HG02759 (cell line): ENCODE results near the gene DDAH2.

Experiments
- ATAC-seq: cut with Tn5 transposase; IDR thresholded peaks from one replicate; pipeline ENCODE4 v1.9.1; 2021; ENCODE audit warnings: mild to moderate bottlenecking, moderate library complexity; ENCODE audit not compliant: unreplicated experiment

DDAH2 gene

GRCh38 chr6:31733734-31734133 lies 4.6 kb upstream of the DDAH2 start:
- no peak for ATAC-seq

- no peak for ATAC-seq
Measured at GRCh38 chr6:31732029-31732428, 2.9 kb upstream of the DDAH2 start.

GRCh38 chr6:31730631-31731086 lies 1.6 kb upstream of the DDAH2 start:
- ATAC-seq, result no peak

GRCh38 chr6:31729979-31730630 lies 1.0 kb upstream of the DDAH2 start:
- peak; percentile 45 for ATAC-seq

- ATAC-seq, result peak; percentile 49
Measured at GRCh38 chr6:31729515-31729978, 448 bp upstream of the DDAH2 start.

GRCh38 chr6:31727717-31728671 lies 1.1 kb downstream of the DDAH2 start:
- no peak for ATAC-seq

GRCh38 chr6:31727034-31727716 lies 1.9 kb downstream of the DDAH2 start:
- peak; percentile 65 for ATAC-seq

GRCh38 chr6:31725502-31726350 lies 3.4 kb downstream of the DDAH2 start:
- no peak for ATAC-seq

GRCh38 chr6:31723980-31724691 lies 5.0 kb downstream of the DDAH2 start:
- no peak for ATAC-seq

GRCh38 chr6:31723245-31723979 lies 5.7 kb downstream of the DDAH2 start, which contains the start of gene MPIG6B:
Gene MPIG6B, plus strand, starts transcription at chr6:31723373. Its CDS starts 11 bp downstream, at chr6:31723384.
- no peak for ATAC-seq

- ATAC-seq, result no peak
Measured at GRCh38 chr6:31722173-31722572, 6.9 kb downstream of the DDAH2 start.

GRCh38 chr6:31721351-31722020 lies 7.6 kb downstream of the DDAH2 start, which contains the start of gene LY6G6C:
Gene LY6G6C, minus strand, starts transcription at chr6:31721746. Its CDS starts 67 bp downstream, at chr6:31721679.
- no peak for ATAC-seq

- no peak for ATAC-seq
Measured at GRCh38 chr6:31720196-31720770, 8.8 kb downstream of the DDAH2 start.

GRCh38 chr6:31719001-31719400 lies 10.1 kb downstream of the DDAH2 start:
- no peak for ATAC-seq

GRCh38 chr6:31718265-31718664 lies 10.8 kb downstream of the DDAH2 start:
- no peak for ATAC-seq

GRCh38 chr6:31717499-31718222 lies 11.4 kb downstream of the DDAH2 start:
- ATAC-seq, result no peak
